PC-9 (cell line): ENCODE measurements around the gene MBOAT2. TPM values are rescaled to one million over a fixed set of nuclear protein-coding genes. Genes with fewer than 3 reads are reported as not detected.
A peak's percentile ranks its signal among the peaks of the same experiment; 100 is the strongest.

ENCODE experiments used
- BruUV-seq: library from RNA; stranded (reverse); fragments of 400-500 nt; replicated peaks from 2 replicates; lab custom pipeline; 2021; lab: Mats Ljungman, UMichigan
- CTCF ChIA-PET: fragments of 300-600 bp; sonication (Branson Sonifier 250); formaldehyde crosslinking; loops from one replicate; lab custom pipeline; 2022; ENCODE audit warnings: antibody characterized with exemption; lab: Charles Lee
- POLR2A ChIA-PET: fragments of 300-600 bp; sonication (Branson Sonifier 250); formaldehyde crosslinking; loops from one replicate; lab custom pipeline; 2022; ENCODE audit warnings: antibody characterized with exemption; ENCODE audit not compliant: unreplicated experiment; lab: Charles Lee
- DNase-seq, 2 experiments: peaks; one replicate each; pipeline versions ENCODE4 v3.0.0 to v3.0.0-alpha.2; 2015 to 2022; ENCODE audit warnings: mixed read lengths in 1 of 2
- H2AFZ ChIP-seq: fragments of 200-600 bp; sonication (generic); 2 replicates; pipeline ENCODE4 v1.8.1; 2017; ENCODE audit warnings: antibody characterized with exemption
- H3F3A ChIP-seq: fragments of 200-600 bp; sonication (generic); 2 replicates; pipeline ENCODE4 v1.8.1; 2017; ENCODE audit warnings: antibody characterized with exemption, mild to moderate bottlenecking, low read depth; ENCODE audit not compliant: insufficient read depth
- H3K27ac ChIP-seq: fragments of 200-600 bp; sonication (generic); 2 replicates; pipeline ENCODE4 v1.6.1; 2016; ENCODE audit warnings: mixed run types
- H3K27me3 ChIP-seq: fragments of 200-600 bp; sonication (generic); 2 replicates; pipeline ENCODE4 v1.6.1; 2016; ENCODE audit warnings: low read depth, mixed run types; ENCODE audit not compliant: insufficient read depth
- H3K36me3 ChIP-seq: fragments of 200-600 bp; sonication (generic); 2 replicates; pipeline ENCODE4 v1.6.1; 2016; ENCODE audit warnings: low read depth, mixed run types
- H3K4me1 ChIP-seq: fragments of 200-600 bp; sonication (generic); replicated peaks from 2 replicates; pipeline ENCODE4 v1.6.1; 2016; ENCODE audit warnings: mixed run types; ENCODE audit not compliant: insufficient read depth
- H3K4me2 ChIP-seq: fragments of 200-600 bp; sonication (generic); 2 replicates; pipeline ENCODE4 v1.6.1; 2017; ENCODE audit warnings: mixed run types
- H3K4me3 ChIP-seq: fragments of 200-600 bp; sonication (generic); 2 replicates; pipeline ENCODE4 v1.6.1; 2016; ENCODE audit warnings: mixed run types
- H3K79me2 ChIP-seq: fragments of 200-600 bp; sonication (generic); 2 replicates; pipeline ENCODE4 v1.6.1; 2017; ENCODE audit warnings: low read depth, mixed run types
- H3K9me2 ChIP-seq: fragments of 200-600 bp; sonication (generic); 2 replicates; pipeline ENCODE4 v1.8.1; 2017; ENCODE audit warnings: mild to moderate bottlenecking; ENCODE audit not compliant: insufficient read depth
- H3K9me3 ChIP-seq: fragments of 200-600 bp; sonication (generic); 2 replicates; pipeline ENCODE4 v1.8.1; 2016; ENCODE audit warnings: low read depth; ENCODE audit not compliant: insufficient read depth
- H4K20me1 ChIP-seq: fragments of 200-600 bp; sonication (generic); 2 replicates; pipeline ENCODE4 v1.8.1; 2017; ENCODE audit not compliant: insufficient read depth
- EZH2 ChIP-seq: fragments of 200-600 bp; sonication (generic); IDR thresholded peaks from 2 replicates; pipeline ENCODE4 v1.8.0; 2017; ENCODE audit warnings: antibody characterized with exemption, low read depth
- intact Hi-C: fragments of 100-400 bp; cut with micrococcal nuclease; formaldehyde crosslinking; loops from one replicate; pipeline ENCODE4 v1.10.0; 2022; ENCODE audit not compliant: unreplicated experiment
- total RNA-seq: library from RNA; stranded (reverse); gene quantifications from 2 replicates; pipeline ENCODE4 v1.2.3, GENCODE V29; 2021
- TF ChIP-seq, protein P1 (sequence below): fragments of 200-600 bp; sonication (generic); conservative IDR thresholded peaks from 2 replicates; pipeline ENCODE4 v1.6.1; 2017; ENCODE audit warnings: mixed run types, antibody characterized with exemption, mild to moderate bottlenecking, moderate library complexity

MBOAT2 gene
- total RNA-seq, 1 experiment from 2014 or later = 57.7 TPM

DNA sequence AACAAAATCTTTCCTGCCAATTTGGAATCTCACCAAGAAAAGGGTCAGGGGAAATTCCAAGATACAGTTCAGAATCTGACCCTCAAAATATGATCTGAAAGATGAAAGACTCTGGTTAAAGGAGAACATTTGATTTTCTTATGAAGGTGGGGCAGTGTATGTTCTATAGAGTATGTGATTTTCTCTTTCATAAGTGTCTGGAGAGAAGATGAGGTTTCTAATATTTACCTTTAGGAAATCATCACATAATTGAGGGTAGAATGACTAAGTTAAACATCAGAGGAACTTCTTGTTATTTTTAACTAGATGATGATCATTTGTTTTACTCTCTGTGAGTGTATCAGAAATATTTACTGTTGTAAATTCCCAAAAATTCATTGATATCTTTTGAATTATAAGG, 27.8 kb upstream of the MBOAT2 start:
- ChIA-PET CTCF (no interaction called here), POLR2A (no interaction called here)
- Histone ChIP-seq H3K27me3 (no peaks in the 10 kb centered on the region), H3K27ac (no peak overlapping the region), H3K4me1 (peaks cover 7% of the 10 kb centered on the region), H4K20me1 (no peaks in the 10 kb centered on the region), H3K79me2 (no peaks in the 10 kb centered on the region), H3K9me2 (0 out of 2 replicates have a peak, but pooled peaks cover 6% of the 10 kb centered on the region), H2AFZ (0 out of 2 replicates have a peak overlapping the region, but pooled peaks have one; percentile 25), H3K4me3 (no peak overlapping the region), H3F3A (no peaks in the 10 kb centered on the region), H3K4me2 (no peak overlapping the region), H3K36me3 (no peaks in the 10 kb centered on the region), H3K9me3 (no peaks in the 10 kb centered on the region)
- no peak for DNase-seq
- intact Hi-C loops = no loop called here
- BruUV-seq = no TSS peak
- no peak for TF ChIP-seq EZH2
- TF ChIP-seq, protein P1, sequence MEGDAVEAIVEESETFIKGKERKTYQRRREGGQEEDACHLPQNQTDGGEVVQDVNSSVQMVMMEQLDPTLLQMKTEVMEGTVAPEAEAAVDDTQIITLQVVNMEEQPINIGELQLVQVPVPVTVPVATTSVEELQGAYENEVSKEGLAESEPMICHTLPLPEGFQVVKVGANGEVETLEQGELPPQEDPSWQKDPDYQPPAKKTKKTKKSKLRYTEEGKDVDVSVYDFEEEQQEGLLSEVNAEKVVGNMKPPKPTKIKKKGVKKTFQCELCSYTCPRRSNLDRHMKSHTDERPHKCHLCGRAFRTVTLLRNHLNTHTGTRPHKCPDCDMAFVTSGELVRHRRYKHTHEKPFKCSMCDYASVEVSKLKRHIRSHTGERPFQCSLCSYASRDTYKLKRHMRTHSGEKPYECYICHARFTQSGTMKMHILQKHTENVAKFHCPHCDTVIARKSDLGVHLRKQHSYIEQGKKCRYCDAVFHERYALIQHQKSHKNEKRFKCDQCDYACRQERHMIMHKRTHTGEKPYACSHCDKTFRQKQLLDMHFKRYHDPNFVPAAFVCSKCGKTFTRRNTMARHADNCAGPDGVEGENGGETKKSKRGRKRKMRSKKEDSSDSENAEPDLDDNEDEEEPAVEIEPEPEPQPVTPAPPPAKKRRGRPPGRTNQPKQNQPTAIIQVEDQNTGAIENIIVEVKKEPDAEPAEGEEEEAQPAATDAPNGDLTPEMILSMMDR = no peak

- Histone ChIP-seq H2AFZ (0 out of 2 replicates have a peak overlapping the region, but pooled peaks have one; percentile 25), H3K4me3 (no peak overlapping the region)
Observed at GRCh38 chr2:9030841-9031240, 27.4 kb upstream of the MBOAT2 start.

DNA sequence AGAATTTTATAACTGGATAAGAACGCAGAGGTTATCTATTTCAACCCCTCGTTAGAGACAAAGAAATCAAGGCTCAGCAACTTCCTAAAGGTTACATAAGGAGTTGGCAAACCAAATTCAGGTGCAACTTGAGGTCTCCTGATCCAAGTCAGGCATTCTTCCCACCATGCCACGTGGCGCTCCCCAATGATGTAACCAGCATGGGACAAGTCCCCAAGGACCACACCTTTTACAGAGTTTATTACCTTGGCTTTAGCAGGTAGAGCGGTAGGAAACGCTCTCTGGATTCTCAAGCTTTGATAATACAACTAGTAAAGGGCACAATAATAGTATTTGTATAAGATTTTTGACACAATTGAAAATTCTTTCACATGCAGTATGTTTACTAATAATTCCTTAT, 26.7 kb upstream of the MBOAT2 start:
- H3K9me3 ChIP-seq = no peaks in the 10 kb centered on the region
- POLR2A ChIA-PET = no interaction called here
- no TSS peak for BruUV-seq
- intact Hi-C loops = no loop called here
- no peak for DNase-seq
- peaks cover 7% of the 10 kb centered on the region for H3K4me1 ChIP-seq
- H3K27ac ChIP-seq = no peak overlapping the region
- CTCF ChIA-PET = no interaction called here
- no peaks in the 10 kb centered on the region for H3K79me2 ChIP-seq
- H3K9me2 ChIP-seq = 0 out of 2 replicates have a peak, but pooled peaks cover 6% of the 10 kb centered on the region
- H3K27me3 ChIP-seq = no peaks in the 10 kb centered on the region
- H3K4me3 ChIP-seq = no peak overlapping the region
- H3K4me2 ChIP-seq = no peak overlapping the region
- H3F3A ChIP-seq = no peaks in the 10 kb centered on the region
- H2AFZ ChIP-seq = no peak overlapping the region
- no peaks in the 10 kb centered on the region for H4K20me1 ChIP-seq
- H3K36me3 ChIP-seq = no peaks in the 10 kb centered on the region
- no peak for TF ChIP-seq EZH2
- TF ChIP-seq, protein P1 = no peak

More at GRCh38 chr2:9030841-9031240, 27.4 kb upstream of the MBOAT2 start:
- Histone ChIP-seq H3K9me2 (0 out of 2 replicates have a peak, but pooled peaks cover 6% of the 10 kb centered on the region), H4K20me1 (no peaks in the 10 kb centered on the region), H3K36me3 (no peaks in the 10 kb centered on the region), H3K4me2 (no peak overlapping the region), H3K27ac (no peak overlapping the region), H3K4me1 (peaks cover 7% of the 10 kb centered on the region), H3K79me2 (no peaks in the 10 kb centered on the region), H3K9me3 (no peaks in the 10 kb centered on the region), H3F3A (no peaks in the 10 kb centered on the region), H3K27me3 (no peaks in the 10 kb centered on the region)
- CTCF ChIA-PET = no interaction called here
- no TSS peak for BruUV-seq
- no peak for DNase-seq
- no peak for TF ChIP-seq EZH2
- TF ChIP-seq, protein P1 = no peak
- intact Hi-C loops = no loop called here
- POLR2A ChIA-PET = no interaction called here
